ENCODE data around the gene EPOP. TPM values are rescaled to one million over a fixed set of nuclear protein-coding genes. Genes with fewer than 3 reads are reported as not detected.
A peak's percentile ranks its signal among the peaks of the same experiment; 100 is the strongest.

Gene EPOP
- total and polyA plus RNA-seq, 2 of the 13 experiments (the other 11 are each of a cell fraction or from before 2014, with no cell fraction given), result 14.7 to 37.8 TPM

DNA sequence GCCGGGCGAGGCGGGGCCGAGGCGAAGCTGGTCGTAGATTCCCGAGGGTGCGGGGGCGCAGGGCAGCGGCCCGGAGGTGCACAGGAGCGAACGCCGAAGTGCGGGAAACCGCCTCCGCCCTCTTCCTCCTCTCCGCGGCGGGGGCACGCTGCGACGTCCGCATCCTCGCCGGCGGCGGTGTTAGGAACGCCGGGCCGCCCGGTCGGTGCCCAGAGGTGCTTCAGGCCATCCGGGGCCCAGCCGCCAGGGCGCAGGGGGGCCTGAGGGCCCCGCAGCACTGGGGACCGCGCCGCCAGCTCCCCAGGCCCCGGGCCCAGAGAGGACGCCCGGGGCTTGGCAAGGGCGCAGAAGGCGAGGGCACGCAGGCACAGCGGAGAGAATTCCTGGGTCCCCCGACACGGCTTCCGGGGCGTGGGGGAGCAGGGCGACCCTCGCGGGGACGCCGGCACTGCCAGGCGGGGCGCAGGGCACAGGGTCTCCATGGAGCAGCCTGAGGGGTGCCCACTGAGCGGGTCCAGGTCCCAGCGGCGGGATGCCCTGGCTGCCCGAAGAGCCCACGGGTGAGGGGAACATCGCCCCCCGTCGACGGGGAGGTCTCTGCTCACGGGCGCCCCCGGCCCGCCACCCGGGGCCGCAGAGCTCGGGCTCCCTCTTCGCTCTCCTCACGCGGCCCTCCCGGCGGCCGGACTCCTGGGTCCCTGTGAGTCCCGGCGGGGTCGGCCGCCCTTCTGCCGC is 576 bp downstream of the EPOP start (continued):
- no peak; the same call in 1 of the 2 replicates for TF ChIP-seq HMGXB3 (CRISPR knock-in tag; IDR thresholded peaks at IDR 0.05; ENCODE audit: borderline replicate concordance)
- no peak for TF ChIP-seq ZKSCAN1 (IDR thresholded peaks at IDR 0.05; ENCODE audit: low read length)
- no peak for TF ChIP-seq ZNF773 (CRISPR knock-in tag; IDR thresholded peaks at IDR 0.05; ENCODE audit: borderline replicate concordance)
- TF ChIP-seq KDM2A (CRISPR knock-in tag; IDR thresholded peaks at IDR 0.05; ENCODE audit: borderline replicate concordance, low read depth), result 0 out of 2 replicates have a peak, but pooled peaks have one; percentile 9
- TF ChIP-seq ZNF646 (CRISPR knock-in tag; IDR thresholded peaks at IDR 0.05), result no peak
- TF ChIP-seq GATAD1 (CRISPR knock-in tag; IDR thresholded peaks at IDR 0.05), result no peak
- TF ChIP-seq MTA3 (CRISPR knock-in tag; IDR thresholded peaks at IDR 0.05), result no peak
- TF ChIP-seq, protein P1, sequence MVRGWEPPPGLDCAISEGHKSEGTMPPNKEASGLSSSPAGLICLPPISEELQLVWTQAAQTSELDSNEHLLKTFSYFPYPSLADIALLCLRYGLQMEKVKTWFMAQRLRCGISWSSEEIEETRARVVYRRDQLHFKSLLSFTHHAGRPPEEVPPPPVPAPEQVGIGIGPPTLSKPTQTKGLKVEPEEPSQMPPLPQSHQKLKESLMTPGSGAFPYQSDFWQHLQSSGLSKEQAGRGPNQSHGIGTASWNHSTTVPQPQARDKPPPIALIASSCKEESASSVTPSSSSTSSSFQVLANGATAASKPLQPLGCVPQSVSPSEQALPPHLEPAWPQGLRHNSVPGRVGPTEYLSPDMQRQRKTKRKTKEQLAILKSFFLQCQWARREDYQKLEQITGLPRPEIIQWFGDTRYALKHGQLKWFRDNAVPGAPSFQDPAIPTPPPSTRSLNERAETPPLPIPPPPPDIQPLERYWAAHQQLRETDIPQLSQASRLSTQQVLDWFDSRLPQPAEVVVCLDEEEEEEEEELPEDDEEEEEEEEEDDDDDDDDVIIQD (CRISPR knock-in tag; IDR thresholded peaks at IDR 0.05; ENCODE audit: low read depth), result no peak
- TF ChIP-seq ZSCAN12 (CRISPR knock-in tag; IDR thresholded peaks at IDR 0.05), result 0 out of 2 replicates have a peak, but pooled peaks have one; percentile 26
- TF ChIP-seq SRF (IDR thresholded peaks at IDR 0.05; ENCODE audit: low read depth, low read length), result no peak
- no peak for TF ChIP-seq PHB2 (IDR thresholded peaks at IDR 0.05; ENCODE audit: partially characterized antibody)
- TF ChIP-seq, protein P2, sequence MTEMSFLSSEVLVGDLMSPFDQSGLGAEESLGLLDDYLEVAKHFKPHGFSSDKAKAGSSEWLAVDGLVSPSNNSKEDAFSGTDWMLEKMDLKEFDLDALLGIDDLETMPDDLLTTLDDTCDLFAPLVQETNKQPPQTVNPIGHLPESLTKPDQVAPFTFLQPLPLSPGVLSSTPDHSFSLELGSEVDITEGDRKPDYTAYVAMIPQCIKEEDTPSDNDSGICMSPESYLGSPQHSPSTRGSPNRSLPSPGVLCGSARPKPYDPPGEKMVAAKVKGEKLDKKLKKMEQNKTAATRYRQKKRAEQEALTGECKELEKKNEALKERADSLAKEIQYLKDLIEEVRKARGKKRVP (CRISPR knock-in tag; IDR thresholded peaks at IDR 0.05), result no peak
- TF ChIP-seq MTERF4 (CRISPR knock-in tag; IDR thresholded peaks at IDR 0.05), result 0 out of 2 replicates have a peak, but pooled peaks have one; percentile 59
- no peak for TF ChIP-seq ZNF878 (CRISPR knock-in tag; IDR thresholded peaks at IDR 0.05)
